ENCODE data around the gene HNF1A.

HNF1A gene

DNA sequence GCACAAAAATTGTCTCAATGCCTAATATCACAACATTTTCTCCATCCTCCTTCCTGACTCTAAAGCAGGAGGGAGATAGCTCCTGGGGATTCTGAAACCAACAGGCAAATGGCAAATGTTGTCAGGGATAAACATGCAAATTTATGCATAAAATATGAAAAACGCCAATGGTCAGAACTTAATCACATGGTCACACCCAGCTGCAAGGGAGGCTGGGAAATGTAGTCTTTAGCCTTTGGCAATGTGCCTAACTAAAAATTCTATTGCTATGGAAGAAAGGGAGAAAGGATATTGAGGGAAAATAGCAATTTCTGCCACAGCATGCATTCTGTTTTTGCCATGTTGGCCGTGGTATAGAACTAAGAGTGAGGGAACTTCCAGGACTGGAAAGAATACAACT is 72.4 kb downstream of the HNF1A start:
- H2AFZ ChIP-seq (ENCODE audit: low read depth, low read length), result no peak overlapping the region
- no peaks in the 10 kb centered on the region for H3K9me3 ChIP-seq (ENCODE audit: insufficient read depth, low read length)
- no peaks in the 10 kb centered on the region for H3K36me3 ChIP-seq (replicated peaks; ENCODE audit: low read depth, low read length)
- H3K9ac ChIP-seq (ENCODE audit: low read length), result no peak overlapping the region
- H3K27ac ChIP-seq (ENCODE audit: low read length), result no peak overlapping the region
- no peaks in the 10 kb centered on the region for H3K4me1 ChIP-seq (ENCODE audit: low read length)
- H3K4me2 ChIP-seq (ENCODE audit: low read length), result no peak overlapping the region
- H4K20me1 ChIP-seq (ENCODE audit: insufficient read depth, low read length), result no peaks in the 10 kb centered on the region
- H3K79me2 ChIP-seq (ENCODE audit: low read length), result no peaks in the 10 kb centered on the region
- TF ChIP-seq, protein P1, sequence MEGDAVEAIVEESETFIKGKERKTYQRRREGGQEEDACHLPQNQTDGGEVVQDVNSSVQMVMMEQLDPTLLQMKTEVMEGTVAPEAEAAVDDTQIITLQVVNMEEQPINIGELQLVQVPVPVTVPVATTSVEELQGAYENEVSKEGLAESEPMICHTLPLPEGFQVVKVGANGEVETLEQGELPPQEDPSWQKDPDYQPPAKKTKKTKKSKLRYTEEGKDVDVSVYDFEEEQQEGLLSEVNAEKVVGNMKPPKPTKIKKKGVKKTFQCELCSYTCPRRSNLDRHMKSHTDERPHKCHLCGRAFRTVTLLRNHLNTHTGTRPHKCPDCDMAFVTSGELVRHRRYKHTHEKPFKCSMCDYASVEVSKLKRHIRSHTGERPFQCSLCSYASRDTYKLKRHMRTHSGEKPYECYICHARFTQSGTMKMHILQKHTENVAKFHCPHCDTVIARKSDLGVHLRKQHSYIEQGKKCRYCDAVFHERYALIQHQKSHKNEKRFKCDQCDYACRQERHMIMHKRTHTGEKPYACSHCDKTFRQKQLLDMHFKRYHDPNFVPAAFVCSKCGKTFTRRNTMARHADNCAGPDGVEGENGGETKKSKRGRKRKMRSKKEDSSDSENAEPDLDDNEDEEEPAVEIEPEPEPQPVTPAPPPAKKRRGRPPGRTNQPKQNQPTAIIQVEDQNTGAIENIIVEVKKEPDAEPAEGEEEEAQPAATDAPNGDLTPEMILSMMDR (IDR thresholded peaks at IDR 0.05; ENCODE audit: low read depth, low read length), result no peak
- no peak for TF ChIP-seq EZH2phosphoT487 (IDR thresholded peaks at IDR 0.05; ENCODE audit: low read depth)
- H3K4me3 ChIP-seq (ENCODE audit: low read length), result no peak overlapping the region
- H3K27me3 ChIP-seq (ENCODE audit: low read depth, low read length), result no peaks in the 10 kb centered on the region

All from OCI-LY3 (cell line).